ENCODE data around the gene RAB3C.

Gene RAB3C

GRCh38 chr5:58666598-58667581 is 84.0 kb downstream of the RAB3C start:
- H3K4me3 ChIP-seq (ENCODE audit: low read length): no peak overlapping the region
- no peak for TF ChIP-seq CTCF (IDR thresholded peaks at IDR 0.05; ENCODE audit: insufficient read depth, low read depth, low read length, missing control alignments)
- DNase-seq (ENCODE audit: low read depth): no peak

GRCh38 chr5:58670582-58670981 is 87.7 kb downstream of the RAB3C start:
- no peak for TF ChIP-seq CTCF (IDR thresholded peaks at IDR 0.05; ENCODE audit: insufficient read depth, low read depth, low read length, missing control alignments)
- no peak for DNase-seq (ENCODE audit: low read depth)
- no peak overlapping the region for H3K4me3 ChIP-seq (ENCODE audit: low read length)

- H3K4me3 ChIP-seq (ENCODE audit: low read length): no peak overlapping the region
- no peak for DNase-seq (ENCODE audit: low read depth)
- no peak for TF ChIP-seq CTCF (IDR thresholded peaks at IDR 0.05; ENCODE audit: insufficient read depth, low read depth, low read length, missing control alignments)
Measured at GRCh38 chr5:58671155-58671554, 88.3 kb downstream of the RAB3C start.

- H3K4me3 ChIP-seq (ENCODE audit: low read length): no peak overlapping the region
- DNase-seq (ENCODE audit: low read depth): no peak
- TF ChIP-seq CTCF (IDR thresholded peaks at IDR 0.05; ENCODE audit: insufficient read depth, low read depth, low read length, missing control alignments): no peak
Measured at GRCh38 chr5:58672521-58672920, 89.6 kb downstream of the RAB3C start.

- H3K4me3 ChIP-seq (ENCODE audit: low read length): no peak overlapping the region
- TF ChIP-seq CTCF (IDR thresholded peaks at IDR 0.05; ENCODE audit: insufficient read depth, low read depth, low read length, missing control alignments): no peak
- DNase-seq (ENCODE audit: low read depth): peak; percentile 53
Measured at GRCh38 chr5:58674070-58674469, 91.2 kb downstream of the RAB3C start.

GRCh38 chr5:58674711-58675110 is 91.8 kb downstream of the RAB3C start:
- peak; percentile 42 for DNase-seq (ENCODE audit: low read depth)
- no peak overlapping the region for H3K4me3 ChIP-seq (ENCODE audit: low read length)

More at GRCh38 chr5:58674711-58675110, 91.8 kb downstream of the RAB3C start:
- no peak for TF ChIP-seq CTCF (IDR thresholded peaks at IDR 0.05; ENCODE audit: insufficient read depth, low read depth, low read length, missing control alignments)

Measured in epithelial cell of esophagus (primary cell).